ENCODE results near the gene VCAM1. TPM values are rescaled to one million over a fixed set of nuclear protein-coding genes. Genes with fewer than 3 reads are reported as not detected.

Gene VCAM1
- total and polyA plus RNA-seq, 9 of the 15 experiments (the other 6 are each of a cell fraction or from before 2014, with no cell fraction given): 0.04 to 0.13 TPM; not detected in 7

DNA sequence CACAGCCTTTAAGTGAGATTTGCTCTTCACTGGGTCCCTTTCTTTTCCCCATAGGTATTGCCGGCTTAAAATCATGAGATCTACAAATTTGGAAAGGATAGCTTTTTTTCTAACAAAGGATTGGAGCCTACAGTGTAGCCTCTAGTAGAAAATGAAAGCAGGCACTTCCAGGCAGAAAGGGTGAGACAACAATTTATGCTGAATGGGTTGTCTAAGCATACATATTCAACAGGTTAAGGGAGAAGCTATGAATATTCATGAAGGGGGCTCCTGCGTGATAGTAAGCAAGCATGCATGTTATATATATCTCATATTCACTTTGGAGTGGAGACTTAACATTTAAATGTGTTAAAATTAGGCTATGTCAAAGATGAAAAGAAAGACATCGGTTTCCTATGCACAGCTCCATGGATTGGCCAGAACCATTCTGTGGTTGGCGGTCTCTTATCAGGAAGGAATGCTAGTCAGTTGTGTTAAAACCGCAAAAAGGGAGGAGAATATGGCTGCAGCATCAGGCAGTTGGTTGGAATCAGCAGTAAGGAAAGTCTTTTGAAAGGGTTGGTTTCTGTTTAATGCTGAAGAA is 66.0 kb downstream of the VCAM1 start (continued):
- TF ChIP-seq CREB1 (IDR thresholded peaks at IDR 0.05) (no peak), CREB1 (CRISPR knock-in tag; IDR thresholded peaks at IDR 0.05) (no peak), CCNT2 (IDR thresholded peaks at IDR 0.05; ENCODE audit: borderline replicate concordance, extremely low read depth, insufficient read length, low read depth, low read length) (no peak), DNMT1 (IDR thresholded peaks at IDR 0.05) (no peak), FUS (optimal IDR thresholded peaks at IDR 0.05; ENCODE audit: low read depth, low read length) (no peak), PHF20 (IDR thresholded peaks at IDR 0.05; ENCODE audit: partially characterized antibody) (no peak), TGIF2 (CRISPR knock-in tag; IDR thresholded peaks at IDR 0.05) (no peak), TCFL5 (CRISPR knock-in tag; conservative IDR thresholded peaks at IDR 0.05) (no peak), CSDE1 (IDR thresholded peaks at IDR 0.05) (no peak), ZNF324 (CRISPR knock-in tag; IDR thresholded peaks at IDR 0.05) (no peak), NFXL1 (CRISPR knock-in tag; IDR thresholded peaks at IDR 0.05) (no peak), RNF2 (IDR thresholded peaks at IDR 0.05) (peak; percentile 93), SP1 (CRISPR knock-in tag; IDR thresholded peaks at IDR 0.05) (peak; percentile 32; the same call in 1 of the 2 replicates), KAT2B (IDR thresholded peaks at IDR 0.05; ENCODE audit: low read depth, low read length) (no peak)
- TF ChIP-seq, protein P1, sequence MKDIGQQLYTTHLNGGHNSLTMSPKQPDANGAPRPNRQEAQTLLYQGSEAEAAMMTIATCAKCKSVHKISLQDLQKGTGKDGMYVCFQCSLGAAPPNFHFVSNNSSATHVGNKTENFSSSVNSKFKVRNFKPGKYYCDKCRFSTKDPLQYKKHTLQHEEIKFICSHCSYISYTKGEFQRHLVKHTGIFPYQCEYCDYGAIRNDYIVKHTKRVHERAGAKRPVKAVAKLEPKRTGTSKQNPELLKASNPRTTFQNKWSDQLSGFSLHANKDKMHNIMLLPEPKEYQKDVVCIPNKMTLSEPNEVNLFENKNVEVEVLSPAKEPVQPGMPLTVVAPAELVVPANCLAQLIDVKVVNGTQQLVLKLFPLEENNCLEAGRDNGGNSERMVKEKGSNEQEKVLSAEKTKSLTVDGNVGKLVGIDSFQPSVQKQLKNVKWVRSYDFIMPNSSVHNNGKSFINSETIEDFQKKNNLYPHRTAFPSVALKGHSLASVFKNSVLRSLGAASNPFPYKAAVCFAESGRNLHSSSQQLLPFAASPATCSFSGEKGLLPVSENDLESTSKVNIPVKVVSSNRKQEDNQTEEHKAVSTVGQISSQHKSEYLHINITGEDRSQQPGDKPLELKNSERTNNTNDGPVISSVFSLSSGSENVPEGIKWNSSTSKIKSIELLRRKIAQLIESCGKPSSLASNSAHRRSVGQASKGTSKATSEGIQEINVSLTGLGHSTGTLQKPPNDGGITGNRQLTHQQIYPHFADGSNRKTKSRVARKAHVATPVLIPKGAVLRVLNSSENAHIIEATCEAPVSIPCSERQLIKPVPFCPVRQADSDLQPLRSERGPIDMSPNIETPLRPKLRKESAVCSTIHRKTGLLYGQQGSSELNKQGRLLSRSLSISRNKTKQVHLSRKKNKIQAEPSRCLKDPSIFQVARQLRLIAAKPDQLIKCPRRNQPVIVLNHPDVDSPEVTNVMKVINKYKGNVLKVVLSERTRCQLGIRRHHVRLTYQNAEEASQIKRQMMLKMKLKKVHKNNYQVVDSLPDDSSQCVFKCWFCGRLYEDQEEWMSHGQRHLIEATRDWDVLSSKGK (CRISPR knock-in tag; IDR thresholded peaks at IDR 0.05): no peak
- TF ChIP-seq, protein P2, sequence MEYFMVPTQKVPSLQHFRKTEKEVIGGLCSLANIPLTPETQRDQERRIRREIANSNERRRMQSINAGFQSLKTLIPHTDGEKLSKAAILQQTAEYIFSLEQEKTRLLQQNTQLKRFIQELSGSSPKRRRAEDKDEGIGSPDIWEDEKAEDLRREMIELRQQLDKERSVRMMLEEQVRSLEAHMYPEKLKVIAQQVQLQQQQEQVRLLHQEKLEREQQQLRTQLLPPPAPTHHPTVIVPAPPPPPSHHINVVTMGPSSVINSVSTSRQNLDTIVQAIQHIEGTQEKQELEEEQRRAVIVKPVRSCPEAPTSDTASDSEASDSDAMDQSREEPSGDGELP (CRISPR knock-in tag; IDR thresholded peaks at IDR 0.05; ENCODE audit: borderline replicate concordance): no peak
- TF ChIP-seq, protein P3, sequence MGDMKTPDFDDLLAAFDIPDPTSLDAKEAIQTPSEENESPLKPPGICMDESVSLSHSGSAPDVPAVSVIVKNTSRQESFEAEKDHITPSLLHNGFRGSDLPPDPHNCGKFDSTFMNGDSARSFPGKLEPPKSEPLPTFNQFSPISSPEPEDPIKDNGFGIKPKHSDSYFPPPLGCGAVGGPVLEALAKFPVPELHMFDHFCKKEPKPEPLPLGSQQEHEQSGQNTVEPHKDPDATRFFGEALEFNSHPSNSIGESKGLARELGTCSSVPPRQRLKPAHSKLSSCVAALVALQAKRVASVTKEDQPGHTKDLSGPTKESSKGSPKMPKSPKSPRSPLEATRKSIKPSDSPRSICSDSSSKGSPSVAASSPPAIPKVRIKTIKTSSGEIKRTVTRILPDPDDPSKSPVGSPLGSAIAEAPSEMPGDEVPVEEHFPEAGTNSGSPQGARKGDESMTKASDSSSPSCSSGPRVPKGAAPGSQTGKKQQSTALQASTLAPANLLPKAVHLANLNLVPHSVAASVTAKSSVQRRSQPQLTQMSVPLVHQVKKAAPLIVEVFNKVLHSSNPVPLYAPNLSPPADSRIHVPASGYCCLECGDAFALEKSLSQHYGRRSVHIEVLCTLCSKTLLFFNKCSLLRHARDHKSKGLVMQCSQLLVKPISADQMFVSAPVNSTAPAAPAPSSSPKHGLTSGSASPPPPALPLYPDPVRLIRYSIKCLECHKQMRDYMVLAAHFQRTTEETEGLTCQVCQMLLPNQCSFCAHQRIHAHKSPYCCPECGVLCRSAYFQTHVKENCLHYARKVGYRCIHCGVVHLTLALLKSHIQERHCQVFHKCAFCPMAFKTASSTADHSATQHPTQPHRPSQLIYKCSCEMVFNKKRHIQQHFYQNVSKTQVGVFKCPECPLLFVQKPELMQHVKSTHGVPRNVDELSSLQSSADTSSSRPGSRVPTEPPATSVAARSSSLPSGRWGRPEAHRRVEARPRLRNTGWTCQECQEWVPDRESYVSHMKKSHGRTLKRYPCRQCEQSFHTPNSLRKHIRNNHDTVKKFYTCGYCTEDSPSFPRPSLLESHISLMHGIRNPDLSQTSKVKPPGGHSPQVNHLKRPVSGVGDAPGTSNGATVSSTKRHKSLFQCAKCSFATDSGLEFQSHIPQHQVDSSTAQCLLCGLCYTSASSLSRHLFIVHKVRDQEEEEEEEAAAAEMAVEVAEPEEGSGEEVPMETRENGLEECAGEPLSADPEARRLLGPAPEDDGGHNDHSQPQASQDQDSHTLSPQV (IDR thresholded peaks at IDR 0.05): peak; percentile 69

All from K562 (cell line).